Activated CD4-positive, alpha-beta T cell treated with anti-CD3 and anti-CD28 coated beads, Interleukin-2, Interleukin-6, amounts not matched to agents 100 ng/mL and 50 ng/mL, durations not matched to agents 16 hours and 8 hours (primary cell): ENCODE data around the gene GYPB.
"Not testable (repeated sequence)": the region's sequence is repeated elsewhere in the genome, so short reads cannot be mapped to it uniquely, and the experiment has no call there.

Experiments
- DNase-seq: peaks from one replicate; pipeline ENCODE4 v3.0.0-alpha.2; 2020

Gene GYPB

GRCh38 chr4:144008602-144009001 is 10.6 kb downstream of the GYPB start:
- DNase-seq = not testable (repeated sequence)

GRCh38 chr4:144007960-144008359 is 11.2 kb downstream of the GYPB start:
- DNase-seq = not testable (repeated sequence)

GRCh38 chr4:144006200-144006803 is 12.9 kb downstream of the GYPB start:
- not testable (repeated sequence) for DNase-seq

- DNase-seq = not testable (repeated sequence)
Observed at GRCh38 chr4:144005558-144005953, 13.6 kb downstream of the GYPB start.

GRCh38 chr4:144004868-144005557 is 14.2 kb downstream of the GYPB start:
- DNase-seq = not testable (repeated sequence)

- not testable (repeated sequence) for DNase-seq
Observed at GRCh38 chr4:144003890-144004265, 15.3 kb downstream of the GYPB start.

- not testable (repeated sequence) for DNase-seq
Observed at GRCh38 chr4:144003205-144003889, 15.8 kb downstream of the GYPB start.

GRCh38 chr4:144000331-144000995 is 18.7 kb downstream of the GYPB start:
- not testable (repeated sequence) for DNase-seq

GRCh38 chr4:143996193-143996592 is 23.0 kb downstream of the GYPB start:
- not testable (repeated sequence) for DNase-seq

GRCh38 chr4:143991761-143992160 is 27.4 kb downstream of the GYPB start:
- not testable (repeated sequence) for DNase-seq

GRCh38 chr4:143990717-143991116 is 28.5 kb downstream of the GYPB start:
- not testable (repeated sequence) for DNase-seq

- DNase-seq = no peak
Observed at GRCh38 chr4:143986180-143986579, 33.0 kb downstream of the GYPB start.

GRCh38 chr4:143980776-143981175 is 38.4 kb downstream of the GYPB start:
- not testable (repeated sequence) for DNase-seq

- not testable (repeated sequence) for DNase-seq
Observed at GRCh38 chr4:143975527-143975926, 43.7 kb downstream of the GYPB start.

- DNase-seq = not testable (repeated sequence)
Observed at GRCh38 chr4:143974021-143974420, 45.2 kb downstream of the GYPB start.

GRCh38 chr4:143961075-143961474 is 58.1 kb downstream of the GYPB start:
- no peak for DNase-seq

GRCh38 chr4:143955306-143955705 is 63.9 kb downstream of the GYPB start:
- not testable (repeated sequence) for DNase-seq

GRCh38 chr4:143951458-143951972 is 67.7 kb downstream of the GYPB start:
- not testable (repeated sequence) for DNase-seq

GRCh38 chr4:143950967-143951366 is 68.2 kb downstream of the GYPB start:
- DNase-seq = not testable (repeated sequence)

GRCh38 chr4:143950185-143950584 is 69.0 kb downstream of the GYPB start:
- DNase-seq = not testable (repeated sequence)

GRCh38 chr4:143947493-143947892 is 71.7 kb downstream of the GYPB start:
- DNase-seq = not testable (repeated sequence)
